Measurements from ENCODE around the gene CRADD. TPM values are rescaled to one million over a fixed set of nuclear protein-coding genes. Genes with fewer than 3 reads are reported as not detected.
"Not testable (repeated sequence)": the region's sequence is repeated elsewhere in the genome, so short reads cannot be mapped to it uniquely, and the experiment has no call there.

The CRADD gene
- total and polyA plus RNA-seq, 2 experiments from 2014 or later, result 18.6 to 21.5 TPM

DNA sequence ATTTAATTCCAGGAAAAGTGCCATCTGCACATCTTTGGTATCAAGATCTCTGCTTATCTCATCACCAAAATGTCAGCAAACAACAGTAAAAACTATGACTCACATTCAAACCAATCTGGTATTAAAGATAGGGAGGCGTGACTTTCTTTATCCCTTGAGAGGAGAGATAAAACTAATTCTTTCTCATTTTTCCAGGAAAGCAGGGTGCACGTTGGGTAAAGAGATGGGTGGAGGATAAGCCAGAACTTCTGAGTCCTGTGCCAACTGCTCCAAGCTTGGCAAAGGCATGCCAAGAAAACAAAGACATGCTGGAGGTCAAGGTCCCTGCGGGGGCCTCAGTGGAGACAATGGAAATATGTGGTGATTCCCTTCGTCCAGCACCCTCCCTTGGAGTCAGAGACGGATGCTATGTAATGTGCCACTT lies 245.4 kb downstream of the CRADD start:
- no peak overlapping the region for H3K4me2 ChIP-seq (ENCODE audit: unreplicated experiment)
- no peak overlapping the region for H2AFZ ChIP-seq
- H3K9me3 ChIP-seq (ENCODE audit: low read depth), result no peaks in the 10 kb centered on the region
- TF ChIP-seq EZH2phosphoT487 (IDR thresholded peaks at IDR 0.05; ENCODE audit: insufficient read depth, low read depth) (no peak), EZH2 (IDR thresholded peaks at IDR 0.05; ENCODE audit: insufficient read depth, poor library complexity, severe bottlenecking) (no peak)
- H4K20me1 ChIP-seq (ENCODE audit: insufficient read depth), result no peaks in the 10 kb centered on the region
- H3K4me3 ChIP-seq, result no peak overlapping the region
- H3K79me2 ChIP-seq (ENCODE audit: insufficient read depth), result no peaks in the 10 kb centered on the region
- H3K27ac ChIP-seq, result no peak overlapping the region
- WGBS, 2 experiments (ENCODE audit: low coverage in 1 of 2, low lambda C conversion rate in 2 of 2, missing lambda C conversion rate in 2 of 2), result 90 to 91% methylated on average over 5 of the region's 5 CpGs
- H3K27me3 ChIP-seq (replicated peaks; ENCODE audit: insufficient read depth), result no peaks in the 10 kb centered on the region
- peaks cover 15% of the 10 kb centered on the region for H3F3A ChIP-seq (ENCODE audit: insufficient read depth)
- in situ Hi-C loops (cut with MboI), result no loop called here
- no peaks in the 10 kb centered on the region for H3K36me3 ChIP-seq (ENCODE audit: low read depth)
- H3K9me2 ChIP-seq (ENCODE audit: insufficient read depth), result no peaks in the 10 kb centered on the region
- DNase-seq, result no peak
- H3K9ac ChIP-seq, result no peak overlapping the region
- peaks cover 14% of the 10 kb centered on the region for H3K4me1 ChIP-seq (ENCODE audit: insufficient read depth)

GRCh38 chr12:93924367-93924766 lies 247.2 kb downstream of the CRADD start:
- Histone ChIP-seq H3K9ac (no peak overlapping the region), H3K79me2 (ENCODE audit: insufficient read depth) (no peaks in the 10 kb centered on the region), H3K4me2 (ENCODE audit: unreplicated experiment) (no peak overlapping the region), H3F3A (ENCODE audit: insufficient read depth) (no peaks in the 10 kb centered on the region), H3K27me3 (replicated peaks; ENCODE audit: insufficient read depth) (no peaks in the 10 kb centered on the region), H3K36me3 (ENCODE audit: low read depth) (no peaks in the 10 kb centered on the region), H3K9me2 (ENCODE audit: insufficient read depth) (no peaks in the 10 kb centered on the region), H4K20me1 (ENCODE audit: insufficient read depth) (no peaks in the 10 kb centered on the region), H3K4me3 (no peak overlapping the region), H3K4me1 (ENCODE audit: insufficient read depth) (no peaks in the 10 kb centered on the region), H2AFZ (no peak overlapping the region), H3K27ac (no peak overlapping the region), H3K9me3 (ENCODE audit: low read depth) (no peaks in the 10 kb centered on the region)
- TF ChIP-seq EZH2phosphoT487 (IDR thresholded peaks at IDR 0.05; ENCODE audit: insufficient read depth, low read depth), result no peak
- no peak for TF ChIP-seq EZH2 (IDR thresholded peaks at IDR 0.05; ENCODE audit: insufficient read depth, poor library complexity, severe bottlenecking)
- no peak for DNase-seq
- in situ Hi-C loops (cut with MboI), result no loop called here

DNA sequence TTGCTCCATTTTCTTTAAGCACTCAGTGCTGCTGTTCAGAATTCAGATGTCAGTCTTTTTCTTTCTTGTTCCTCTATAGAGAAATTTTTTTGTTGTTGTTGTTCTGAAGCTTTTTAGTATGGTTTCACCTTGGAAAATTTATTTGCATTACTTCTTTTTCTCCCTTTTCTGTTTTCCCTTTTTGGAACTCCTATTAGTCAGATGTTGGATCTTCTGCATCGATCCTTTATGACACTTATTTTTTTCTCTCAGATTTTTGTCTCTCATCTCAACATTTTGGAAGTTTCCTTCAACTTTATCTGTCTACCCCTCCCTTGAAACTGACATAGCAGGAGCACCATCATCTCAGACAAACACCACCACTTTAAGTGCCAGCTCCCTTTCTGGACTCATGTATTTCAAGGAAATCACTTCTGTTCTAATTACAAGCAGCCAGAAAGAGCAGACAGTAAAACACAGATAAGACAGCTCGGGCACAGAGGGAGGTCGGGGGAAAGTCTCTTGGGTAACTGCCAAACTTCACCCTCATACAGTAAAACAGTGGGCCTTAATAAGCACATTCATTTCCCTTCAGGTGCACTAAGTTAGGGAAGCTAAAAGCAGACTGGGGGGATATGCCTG lies 248.5 kb downstream of the CRADD start:
- Histone ChIP-seq H3K27me3 (replicated peaks; ENCODE audit: insufficient read depth) (no peaks in the 10 kb centered on the region), H3K36me3 (ENCODE audit: low read depth) (no peaks in the 10 kb centered on the region), H3K4me1 (ENCODE audit: insufficient read depth) (no peaks in the 10 kb centered on the region), H3K9ac (no peak overlapping the region), H3K79me2 (ENCODE audit: insufficient read depth) (no peaks in the 10 kb centered on the region), H3K9me2 (ENCODE audit: insufficient read depth) (no peaks in the 10 kb centered on the region), H2AFZ (no peak overlapping the region), H3K4me2 (ENCODE audit: unreplicated experiment) (no peak overlapping the region), H3K4me3 (no peak overlapping the region), H3K9me3 (ENCODE audit: low read depth) (no peaks in the 10 kb centered on the region), H3K27ac (no peak overlapping the region), H3F3A (ENCODE audit: insufficient read depth) (no peaks in the 10 kb centered on the region), H4K20me1 (ENCODE audit: insufficient read depth) (no peaks in the 10 kb centered on the region)
- TF ChIP-seq EZH2phosphoT487 (IDR thresholded peaks at IDR 0.05; ENCODE audit: insufficient read depth, low read depth) (no peak), EZH2 (IDR thresholded peaks at IDR 0.05; ENCODE audit: insufficient read depth, poor library complexity, severe bottlenecking) (no peak)
- in situ Hi-C loops (cut with MboI), result no loop called here
- no peak for DNase-seq
- 76 to 84% methylated on average over 3 of the region's 3 CpGs for WGBS, 2 experiments (ENCODE audit: low coverage in 1 of 2, low lambda C conversion rate in 2 of 2, missing lambda C conversion rate in 2 of 2)

GRCh38 chr12:93926237-93926636 lies 249.1 kb downstream of the CRADD start:
- Histone ChIP-seq H3K27me3 (replicated peaks; ENCODE audit: insufficient read depth) (no peaks in the 10 kb centered on the region), H3K9ac (no peak overlapping the region), H3K27ac (no peak overlapping the region), H3K9me3 (ENCODE audit: low read depth) (no peaks in the 10 kb centered on the region), H3K4me3 (no peak overlapping the region), H3K36me3 (ENCODE audit: low read depth) (no peaks in the 10 kb centered on the region), H3K79me2 (ENCODE audit: insufficient read depth) (no peaks in the 10 kb centered on the region), H4K20me1 (ENCODE audit: insufficient read depth) (no peaks in the 10 kb centered on the region), H3K4me1 (ENCODE audit: insufficient read depth) (no peaks in the 10 kb centered on the region), H3K4me2 (ENCODE audit: unreplicated experiment) (no peak overlapping the region), H3F3A (ENCODE audit: insufficient read depth) (no peaks in the 10 kb centered on the region), H3K9me2 (ENCODE audit: insufficient read depth) (no peaks in the 10 kb centered on the region), H2AFZ (no peak overlapping the region)
- no peak for TF ChIP-seq EZH2phosphoT487 (IDR thresholded peaks at IDR 0.05; ENCODE audit: insufficient read depth, low read depth)
- TF ChIP-seq EZH2 (IDR thresholded peaks at IDR 0.05; ENCODE audit: insufficient read depth, poor library complexity, severe bottlenecking), result no peak
- WGBS, 2 experiments (ENCODE audit: low coverage in 1 of 2, low lambda C conversion rate in 2 of 2, missing lambda C conversion rate in 2 of 2), result 65 to 68% methylated on average over 4 of the region's 4 CpGs
- no peak for DNase-seq
- in situ Hi-C loops (cut with MboI), result no loop called here

- H3K9ac ChIP-seq; in situ Hi-C loops (cut with MboI); H3K4me2 ChIP-seq (ENCODE audit: unreplicated experiment); H3K79me2 ChIP-seq (ENCODE audit: insufficient read depth); H3K4me3 ChIP-seq; DNase-seq; H3K9me2 ChIP-seq (ENCODE audit: insufficient read depth); H3F3A ChIP-seq (ENCODE audit: insufficient read depth); H3K9me3 ChIP-seq (ENCODE audit: low read depth); H4K20me1 ChIP-seq (ENCODE audit: insufficient read depth); H3K27me3 ChIP-seq (replicated peaks; ENCODE audit: insufficient read depth); H3K4me1 ChIP-seq (ENCODE audit: insufficient read depth); H3K36me3 ChIP-seq (ENCODE audit: low read depth); H3K27ac ChIP-seq; H2AFZ ChIP-seq: not testable (repeated sequence)
- 87 to 89% methylated on average over 4 of the region's 4 CpGs for WGBS, 2 experiments (ENCODE audit: low coverage in 1 of 2, low lambda C conversion rate in 2 of 2, missing lambda C conversion rate in 2 of 2)
Measured at GRCh38 chr12:93929081-93929480, 251.9 kb downstream of the CRADD start.

Measured in GM23248 (cell line).